ENCODE results near the gene PES1.

PES1 gene

DNA sequence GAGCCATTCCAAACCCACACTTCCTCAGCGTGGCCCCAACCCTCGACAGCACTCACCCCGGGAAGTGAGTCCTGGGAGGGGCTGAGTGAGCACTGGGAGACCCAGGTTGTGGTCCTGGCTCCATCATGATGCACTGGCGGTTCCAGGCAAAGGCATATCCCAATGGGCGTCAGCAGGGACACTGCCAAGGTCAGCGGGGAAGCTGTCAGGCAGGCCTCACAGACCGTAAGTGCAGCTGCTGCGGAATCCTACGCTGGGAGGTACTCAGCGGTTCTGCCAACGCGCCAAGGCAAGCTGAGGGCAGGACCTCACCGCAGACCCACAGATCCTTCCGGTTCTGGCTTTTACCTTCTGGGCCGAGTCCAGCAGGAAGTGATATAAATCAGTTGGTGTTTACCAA, 15.9 kb downstream of the PES1 start:
- TF ChIP-seq, protein P1, sequence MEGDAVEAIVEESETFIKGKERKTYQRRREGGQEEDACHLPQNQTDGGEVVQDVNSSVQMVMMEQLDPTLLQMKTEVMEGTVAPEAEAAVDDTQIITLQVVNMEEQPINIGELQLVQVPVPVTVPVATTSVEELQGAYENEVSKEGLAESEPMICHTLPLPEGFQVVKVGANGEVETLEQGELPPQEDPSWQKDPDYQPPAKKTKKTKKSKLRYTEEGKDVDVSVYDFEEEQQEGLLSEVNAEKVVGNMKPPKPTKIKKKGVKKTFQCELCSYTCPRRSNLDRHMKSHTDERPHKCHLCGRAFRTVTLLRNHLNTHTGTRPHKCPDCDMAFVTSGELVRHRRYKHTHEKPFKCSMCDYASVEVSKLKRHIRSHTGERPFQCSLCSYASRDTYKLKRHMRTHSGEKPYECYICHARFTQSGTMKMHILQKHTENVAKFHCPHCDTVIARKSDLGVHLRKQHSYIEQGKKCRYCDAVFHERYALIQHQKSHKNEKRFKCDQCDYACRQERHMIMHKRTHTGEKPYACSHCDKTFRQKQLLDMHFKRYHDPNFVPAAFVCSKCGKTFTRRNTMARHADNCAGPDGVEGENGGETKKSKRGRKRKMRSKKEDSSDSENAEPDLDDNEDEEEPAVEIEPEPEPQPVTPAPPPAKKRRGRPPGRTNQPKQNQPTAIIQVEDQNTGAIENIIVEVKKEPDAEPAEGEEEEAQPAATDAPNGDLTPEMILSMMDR (IDR thresholded peaks at IDR 0.05), result no peak

GRCh38 chr22:30574997-30575671, 16.6 kb downstream of the PES1 start:
- TF ChIP-seq, protein P1 (IDR thresholded peaks at IDR 0.05), result no peak

- TF ChIP-seq, protein P1 (IDR thresholded peaks at IDR 0.05), result no peak
These were observed 17.4 kb downstream of the PES1 start, which contains the start of gene GAL3ST1 for GRCh38 chr22:30574095-30574981. GAL3ST1 (minus strand) TSS chr22:30574665; CDS start chr22:30557392, 17,273 bp downstream.

- TF ChIP-seq, protein P1 (IDR thresholded peaks at IDR 0.05), result no peak
These were observed 18.1 kb downstream of the PES1 start for GRCh38 chr22:30573594-30574094.

DNA sequence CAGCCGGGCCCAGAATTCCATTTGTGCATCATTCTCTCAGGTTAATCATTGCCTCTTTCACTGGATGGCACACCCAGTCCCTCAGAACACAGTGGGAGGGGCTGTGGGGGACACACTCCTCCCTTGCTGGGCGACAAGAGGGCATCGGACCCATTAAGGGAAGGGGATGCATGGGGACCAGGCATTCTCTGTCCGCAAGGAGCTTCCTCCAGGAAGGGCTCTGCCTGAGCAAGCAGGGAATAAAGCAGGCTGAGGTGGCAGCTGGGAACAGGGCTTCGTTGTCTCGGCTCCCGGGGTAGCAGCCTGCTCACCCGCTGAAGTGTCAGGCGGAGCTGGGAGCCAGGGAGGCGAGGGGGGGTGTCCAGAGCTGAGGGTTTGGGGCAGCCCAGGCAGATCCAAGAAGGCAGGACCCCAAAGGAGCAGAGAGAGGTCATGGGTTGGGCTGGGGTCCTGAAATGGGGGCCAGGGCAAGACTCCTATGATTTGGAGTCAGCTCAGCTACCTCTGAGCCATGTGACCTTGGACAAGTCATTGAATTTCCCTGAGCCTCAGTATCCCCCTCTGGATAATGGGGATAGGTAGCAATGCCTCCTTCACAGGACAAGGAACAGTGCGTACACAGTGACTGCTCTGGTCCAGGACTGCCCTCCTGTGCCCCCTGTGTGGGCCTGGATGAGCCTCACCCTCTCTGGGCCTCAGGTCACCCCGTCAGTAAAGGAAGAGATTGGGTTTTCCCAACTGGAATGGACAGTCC, 18.7 kb downstream of the PES1 start:
- TF ChIP-seq, protein P1 (IDR thresholded peaks at IDR 0.05), result no peak

- TF ChIP-seq, protein P1 (IDR thresholded peaks at IDR 0.05), result no peak
These were observed 19.5 kb downstream of the PES1 start for GRCh38 chr22:30572210-30572609.

DNA sequence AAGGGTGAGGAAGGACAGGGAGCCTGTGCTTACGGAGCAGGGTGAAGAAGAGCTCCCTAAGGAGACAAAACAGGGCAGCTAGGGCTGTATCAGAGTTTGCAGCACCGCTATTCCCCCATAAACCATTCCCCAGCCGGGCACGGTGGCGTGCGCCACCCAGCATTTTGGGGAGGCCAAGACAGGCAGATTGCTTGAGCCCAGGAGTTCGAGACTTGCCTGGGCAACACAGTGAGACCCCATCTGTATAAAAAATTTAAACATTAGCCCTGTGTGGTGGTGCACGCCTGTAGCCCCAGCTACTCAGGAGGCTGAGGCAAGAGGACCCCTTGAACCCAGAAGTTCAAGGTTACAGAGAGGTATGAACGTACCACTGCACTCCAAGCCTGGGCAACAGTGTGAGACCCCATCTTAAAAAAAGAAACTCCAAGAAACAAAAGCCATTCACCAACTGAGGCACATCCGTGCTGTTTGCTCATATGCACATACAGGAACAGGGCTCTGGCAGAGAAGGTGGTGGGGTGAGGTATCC, 22.0 kb downstream of the PES1 start:
- TF ChIP-seq, protein P1 (IDR thresholded peaks at IDR 0.05), result no peak

Data from LNCAP (cell line).